NCI-H2081 (cell line): ENCODE measurements around the gene GAMT.
A peak's percentile ranks its signal among the peaks of the same experiment; 100 is the strongest.

Source experiments
- DNase-seq, 2 experiments: peaks; one replicate each; lab custom pipeline; 2025; lab: John Stamatoyannopoulos, UW

The GAMT gene

DNA sequence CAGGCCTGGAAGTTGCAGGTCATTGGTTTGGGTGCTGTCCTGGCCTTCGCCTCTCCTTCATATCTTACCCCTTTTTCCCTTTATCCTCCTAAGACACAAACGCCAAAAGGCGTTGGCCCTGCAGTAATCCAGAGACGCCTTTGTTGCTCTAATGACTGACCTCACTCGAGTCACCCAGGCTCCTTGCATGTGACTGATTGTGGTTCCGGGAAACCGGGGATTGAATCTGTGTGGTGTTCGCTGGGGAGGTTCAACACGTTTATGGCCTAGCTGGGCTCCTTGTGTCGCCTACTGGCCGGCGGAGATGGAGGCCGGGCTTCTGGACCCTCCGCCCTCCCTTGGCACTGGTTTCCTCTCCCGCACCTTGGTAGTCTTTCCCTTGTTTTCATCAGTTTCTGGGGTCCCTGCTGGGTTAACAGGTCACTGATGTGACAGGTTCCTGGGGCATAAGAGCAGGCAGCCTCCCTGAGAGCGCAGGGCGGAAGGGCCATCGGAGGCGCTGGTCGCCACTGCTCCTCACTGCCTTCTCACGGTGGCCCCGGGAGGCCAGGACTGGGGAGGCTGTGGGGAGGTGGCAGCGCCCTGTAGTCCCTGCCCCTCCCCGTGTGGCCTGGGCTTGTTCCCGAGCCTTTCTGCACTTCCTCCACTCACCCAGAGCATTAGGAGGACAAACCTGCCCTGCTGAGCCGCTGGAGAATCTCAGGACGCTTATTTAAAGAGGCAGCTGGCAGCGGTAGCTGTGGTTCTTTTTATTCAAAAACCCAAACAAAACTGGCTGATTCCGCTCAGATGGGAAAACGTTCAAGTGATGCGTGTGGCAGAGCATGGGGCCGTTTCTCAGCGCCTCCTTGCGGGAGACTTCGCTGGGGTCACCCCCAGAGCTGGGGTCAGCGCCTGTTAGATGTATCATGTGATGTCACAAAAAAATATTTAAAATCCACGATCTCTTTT is 35.7 kb downstream of the GAMT start:
- DNase-seq = no peak

DNA sequence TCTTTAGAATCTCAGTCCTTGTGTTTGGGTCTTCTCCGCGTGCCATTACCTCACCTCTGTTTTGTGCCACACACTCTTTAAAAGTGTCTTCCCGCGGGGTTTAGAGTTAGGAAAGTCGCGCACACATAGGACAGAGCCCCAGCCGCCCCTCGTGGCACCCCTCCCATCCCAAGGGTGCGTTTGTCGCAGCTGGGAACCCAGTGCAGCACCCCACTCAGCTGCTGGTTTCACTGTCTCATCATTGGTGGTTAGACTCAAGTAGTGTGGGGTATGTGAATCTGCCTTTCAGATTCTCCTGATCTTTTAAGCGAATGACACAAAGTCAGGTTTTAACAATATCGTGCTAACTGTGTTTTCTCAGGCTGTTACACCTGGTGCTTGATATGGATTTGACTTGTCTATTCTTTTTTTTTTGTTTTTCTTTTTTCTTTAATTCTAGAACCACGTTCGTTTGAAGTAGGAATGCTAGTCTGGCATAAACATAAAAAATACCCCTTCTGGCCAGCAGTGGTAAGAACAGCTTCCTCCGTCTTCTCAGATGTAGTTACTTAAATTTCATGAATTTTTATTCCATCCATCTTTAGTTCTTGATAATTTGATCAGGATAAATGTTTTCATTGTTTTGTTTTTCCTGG is 37.2 kb downstream of the GAMT start:
- no peak for DNase-seq

DNA sequence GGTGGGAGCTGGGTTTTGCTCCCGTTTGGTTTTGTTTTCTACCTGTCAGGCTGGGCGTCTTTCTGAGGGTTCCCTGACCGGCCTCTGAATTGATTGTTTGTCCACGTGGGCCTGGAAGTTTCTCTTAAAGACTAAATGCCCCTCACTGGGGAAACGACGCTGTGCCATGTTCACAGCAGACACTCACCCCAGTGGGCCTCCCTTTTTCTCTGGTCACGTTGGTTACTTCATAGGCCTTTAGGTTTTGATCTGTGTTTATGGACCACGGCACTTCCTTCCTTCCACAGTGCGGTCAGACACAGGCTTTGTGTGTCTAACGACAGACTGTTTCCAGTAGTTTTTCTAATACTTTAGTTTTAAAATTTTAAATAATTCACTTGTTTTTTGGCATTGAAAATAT is 37.7 kb downstream of the GAMT start:
- no peak for DNase-seq

DNA sequence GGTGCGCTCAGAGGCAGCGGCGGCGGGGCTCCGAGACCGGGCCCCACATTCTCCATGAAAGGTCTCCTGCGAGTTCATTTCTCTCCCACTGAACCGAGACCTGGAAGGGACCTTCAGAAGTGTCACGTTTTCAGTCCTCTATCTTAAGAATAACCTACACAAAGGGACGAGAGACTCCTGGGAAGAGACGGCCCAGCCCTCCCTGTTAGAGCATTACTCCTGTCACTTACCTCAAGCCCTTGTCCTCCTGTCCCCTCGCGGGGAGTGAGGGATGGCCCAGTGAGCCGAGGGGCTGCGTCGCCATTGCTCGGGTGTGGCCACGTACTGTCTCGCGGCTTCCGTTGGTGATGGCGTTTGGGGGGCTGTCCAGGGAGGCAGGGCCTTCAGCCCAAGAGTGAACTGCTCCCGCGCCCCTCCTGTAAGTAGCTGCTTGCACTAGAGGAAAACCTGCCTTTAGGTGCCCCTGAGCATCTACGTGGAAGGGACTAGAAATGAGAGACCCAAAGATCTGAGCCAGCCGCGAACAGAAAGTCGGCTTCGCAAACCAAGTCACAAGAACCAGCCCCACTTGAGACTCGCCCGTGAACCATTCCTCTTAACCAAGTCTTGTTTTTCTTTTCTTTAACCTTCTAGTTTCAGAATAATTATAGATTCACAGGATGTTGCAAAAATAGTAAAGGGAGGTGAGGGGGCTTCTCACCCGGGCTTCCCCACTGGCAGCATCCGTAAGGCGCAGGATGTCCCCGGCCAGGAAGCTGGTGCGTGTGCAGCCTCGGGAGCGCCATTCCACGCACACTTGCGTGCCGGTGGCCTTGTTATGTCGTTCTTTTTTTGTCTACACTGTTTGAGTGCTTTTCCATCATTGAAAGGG is 38.7 kb downstream of the GAMT start:
- DNase-seq = no peak

DNA sequence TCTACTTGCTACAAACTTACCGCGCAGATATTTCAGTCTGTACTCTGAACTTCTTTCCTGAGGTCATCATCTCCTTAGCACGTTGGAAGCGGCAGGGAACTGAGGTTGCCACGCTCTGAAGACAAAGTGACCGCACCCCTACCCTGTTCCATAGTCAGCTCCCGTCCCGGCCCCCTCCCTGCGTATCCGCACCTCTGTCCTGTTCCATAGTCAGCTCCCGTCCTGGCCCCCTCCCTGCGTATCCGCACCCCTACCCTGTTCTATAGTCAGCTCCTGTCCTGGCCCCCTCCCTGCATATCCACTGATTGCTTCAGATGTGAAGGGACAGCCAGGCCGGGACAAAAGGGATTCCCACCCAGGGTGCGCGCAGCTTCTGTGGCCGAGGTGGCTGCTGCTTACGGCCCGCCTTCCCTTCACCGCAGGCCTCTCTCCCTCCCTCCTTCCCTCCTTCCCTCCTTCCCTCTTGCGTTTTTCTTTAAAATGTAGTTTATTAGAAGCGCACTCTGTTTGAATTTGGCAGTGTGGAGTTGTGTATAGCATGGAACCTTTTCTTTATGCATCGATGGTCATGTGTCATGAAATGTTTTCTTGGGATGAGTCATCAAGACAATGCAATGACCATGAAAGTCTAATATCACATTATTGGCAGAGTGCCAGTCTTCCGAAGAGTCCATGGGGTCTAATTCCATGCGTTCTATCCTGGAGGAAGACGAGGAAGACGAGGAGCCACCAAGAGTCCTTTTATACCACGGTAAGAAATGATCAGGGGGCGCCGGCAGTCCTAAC is 39.5 kb downstream of the GAMT start:
- no peak for DNase-seq

DNA sequence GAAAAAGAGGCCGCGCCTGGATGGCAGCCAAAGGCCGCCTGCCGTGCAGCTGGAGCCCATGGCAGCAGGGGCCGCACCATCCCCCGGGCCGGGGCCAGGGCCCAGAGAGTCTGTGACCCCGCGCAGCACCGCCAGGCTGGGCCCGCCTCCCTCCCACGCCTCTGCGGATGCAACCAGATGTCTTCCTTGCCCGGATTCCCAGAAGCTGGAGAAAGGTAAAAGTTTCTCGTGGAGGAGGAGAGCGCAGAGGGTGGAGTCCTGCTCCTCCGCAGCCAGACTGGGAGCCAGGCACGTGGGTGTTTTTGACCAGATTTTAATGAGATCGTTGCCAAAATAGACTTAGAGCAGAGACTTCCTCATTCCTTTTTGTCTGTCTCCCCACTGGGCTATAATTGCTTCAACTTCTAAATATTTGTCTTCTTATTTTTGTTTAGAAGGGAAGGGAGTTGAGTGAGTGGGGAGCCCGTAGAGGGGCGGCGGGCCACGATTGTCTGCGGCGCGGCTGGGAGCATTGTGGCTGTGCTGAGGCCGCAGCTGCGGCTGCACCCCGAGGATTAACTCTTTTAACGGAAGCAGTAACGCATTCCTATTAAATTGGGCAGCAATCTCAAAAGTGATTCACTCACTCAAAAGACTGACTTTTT is 40.4 kb downstream of the GAMT start:
- no peak for DNase-seq

DNA sequence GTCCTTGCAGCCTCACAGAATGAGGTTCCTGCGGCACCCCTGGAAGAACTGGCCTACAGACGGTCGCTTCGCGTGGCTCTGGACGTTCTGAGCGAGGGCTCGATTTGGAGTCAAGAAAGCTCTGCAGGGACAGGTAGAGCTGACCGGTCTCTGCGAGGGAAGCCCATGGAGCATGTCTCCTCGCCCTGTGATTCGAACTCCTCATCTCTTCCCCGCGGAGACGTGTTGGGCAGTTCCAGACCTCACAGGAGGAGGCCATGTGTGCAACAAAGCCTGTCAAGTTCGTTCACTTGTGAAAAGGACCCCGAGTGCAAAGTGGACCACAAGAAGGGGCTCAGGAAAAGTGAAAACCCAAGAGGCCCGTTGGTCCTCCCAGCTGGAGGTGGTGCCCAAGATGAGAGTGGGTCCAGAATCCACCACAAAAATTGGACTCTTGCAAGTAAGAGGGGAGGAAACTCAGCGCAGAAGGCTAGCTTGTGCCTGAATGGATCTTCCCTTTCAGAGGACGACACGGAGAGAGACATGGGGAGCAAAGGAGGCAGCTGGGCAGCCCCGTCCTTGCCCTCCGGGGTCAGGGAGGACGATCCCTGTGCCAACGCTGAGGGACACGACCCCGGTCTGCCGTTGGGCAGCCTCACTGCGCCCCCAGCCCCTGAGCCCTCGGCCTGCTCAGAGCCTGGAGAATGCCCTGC is 41.1 kb downstream of the GAMT start:
- no peak for DNase-seq

DNA sequence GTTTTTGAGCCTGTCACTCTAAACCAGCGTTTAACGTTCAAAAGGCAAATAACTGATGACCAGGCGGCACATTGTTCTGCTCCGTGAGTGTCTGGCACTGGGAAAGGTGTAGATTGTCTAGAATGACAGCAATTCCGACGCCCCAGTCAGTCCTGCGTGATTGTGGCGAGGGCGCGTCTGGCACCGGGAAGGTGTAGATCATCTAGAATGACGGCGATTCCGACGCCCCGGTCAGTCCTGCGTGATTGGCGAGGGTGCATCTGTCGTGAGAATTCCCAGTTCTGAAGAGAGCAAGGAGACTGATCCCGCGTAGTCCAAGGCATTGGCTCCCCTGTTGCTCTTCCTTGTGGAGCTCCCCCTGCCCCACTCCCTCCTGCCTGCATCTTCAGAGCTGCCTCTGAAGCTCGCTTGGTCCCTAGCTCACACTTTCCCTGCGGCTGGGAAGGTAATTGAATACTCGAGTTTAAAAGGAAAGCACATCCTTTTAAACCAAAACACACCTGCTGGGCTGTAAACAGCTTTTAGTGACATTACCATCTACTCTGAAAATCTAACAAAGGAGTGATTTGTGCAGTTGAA is 43.7 kb downstream of the GAMT start:
- DNase-seq = peak; percentile 66 to 77

DNA sequence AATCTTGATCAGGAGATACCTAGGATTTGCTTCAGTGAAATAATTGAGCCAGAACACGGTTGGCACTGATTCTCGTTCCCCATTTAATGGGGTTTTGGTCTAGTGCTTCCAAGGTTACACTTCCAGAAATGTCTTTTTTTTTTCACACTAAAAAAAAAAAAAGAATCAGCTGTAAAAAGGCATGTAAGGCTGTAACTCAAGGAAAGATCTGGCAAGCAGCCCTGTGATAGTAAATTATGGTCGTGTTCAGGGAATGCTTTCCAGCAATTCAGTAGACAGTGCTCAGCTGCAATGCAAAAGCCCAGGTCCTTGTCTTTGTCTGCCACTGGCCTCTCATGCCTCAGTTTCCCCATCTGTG is 44.9 kb downstream of the GAMT start:
- no peak for DNase-seq

DNA sequence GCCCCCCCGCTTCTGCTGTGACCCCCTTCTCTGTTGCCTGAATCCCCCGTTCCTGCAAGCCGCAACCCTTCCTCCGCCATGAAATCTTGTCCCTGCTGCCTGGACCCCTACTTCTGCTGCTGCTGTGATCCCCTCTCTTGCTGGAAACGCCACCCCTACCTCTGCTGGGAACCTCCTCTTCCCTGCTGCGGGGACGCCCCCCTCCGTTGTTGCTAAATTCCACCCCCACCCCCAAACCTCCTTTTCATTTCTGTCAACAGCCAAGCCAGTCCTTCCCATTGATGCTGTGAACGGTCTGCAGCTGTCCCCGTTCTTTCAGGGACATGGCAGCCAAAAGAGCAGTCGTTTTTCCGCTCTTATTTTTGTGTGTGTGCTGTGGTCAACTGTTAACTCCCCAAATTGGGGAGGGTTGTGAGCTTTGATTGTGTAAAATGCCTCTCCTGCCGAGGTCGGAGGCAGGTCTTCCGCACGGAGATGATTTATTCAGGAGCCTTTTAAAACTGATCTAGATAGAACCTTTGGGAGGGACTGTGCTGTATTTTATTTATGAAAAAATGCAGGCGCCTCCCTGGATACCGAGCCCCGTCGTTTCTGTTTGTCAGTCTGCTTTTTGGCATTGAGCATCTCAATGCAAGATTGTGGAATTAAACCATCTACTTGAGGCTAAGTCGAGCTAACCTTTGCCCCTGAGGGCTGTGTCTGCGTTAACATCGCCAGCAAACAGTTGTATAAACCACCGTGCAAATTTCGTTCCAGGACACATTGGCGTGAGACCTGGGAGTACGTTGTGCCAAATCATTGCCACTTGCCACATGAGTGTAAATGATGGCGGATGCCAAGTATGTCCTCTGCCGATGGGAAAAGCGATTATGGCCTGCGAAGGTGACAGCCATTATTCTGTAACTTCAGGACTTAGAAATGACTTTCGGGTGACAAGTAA is 45.5 kb downstream of the GAMT start:
- peak in 1 of 2 experiments; percentile 39 for DNase-seq

DNA sequence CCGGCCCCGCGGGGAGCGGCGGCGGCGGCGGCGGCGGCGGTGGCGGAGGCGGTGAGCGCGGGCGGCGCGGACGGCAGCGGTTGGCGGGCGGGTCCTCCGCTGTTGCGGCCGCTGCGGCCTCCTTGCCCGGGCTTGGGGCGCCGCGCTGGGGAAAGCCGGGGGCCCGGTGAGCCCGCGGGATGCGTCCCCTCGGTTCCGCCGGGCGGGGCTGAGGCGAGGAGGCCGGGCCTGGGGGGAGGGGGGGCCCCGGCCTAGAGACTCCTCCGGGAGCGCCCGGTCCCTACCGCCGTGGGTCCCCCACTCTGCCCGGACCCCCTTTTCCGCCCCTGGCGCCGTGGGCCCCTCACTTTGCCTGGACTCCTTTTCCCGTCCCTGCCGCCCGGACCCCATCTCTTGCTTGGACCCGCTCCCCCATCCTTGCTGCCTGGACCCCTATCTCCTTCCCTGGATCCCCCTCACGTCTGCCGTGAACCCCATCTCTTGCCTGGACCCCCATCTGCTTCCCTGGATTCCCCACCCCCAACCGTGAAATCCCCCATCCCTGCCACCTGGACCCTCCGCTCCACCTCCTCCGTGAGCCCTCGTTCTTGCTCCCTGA is 46.3 kb downstream of the GAMT start:
- no peak for DNase-seq

DNA sequence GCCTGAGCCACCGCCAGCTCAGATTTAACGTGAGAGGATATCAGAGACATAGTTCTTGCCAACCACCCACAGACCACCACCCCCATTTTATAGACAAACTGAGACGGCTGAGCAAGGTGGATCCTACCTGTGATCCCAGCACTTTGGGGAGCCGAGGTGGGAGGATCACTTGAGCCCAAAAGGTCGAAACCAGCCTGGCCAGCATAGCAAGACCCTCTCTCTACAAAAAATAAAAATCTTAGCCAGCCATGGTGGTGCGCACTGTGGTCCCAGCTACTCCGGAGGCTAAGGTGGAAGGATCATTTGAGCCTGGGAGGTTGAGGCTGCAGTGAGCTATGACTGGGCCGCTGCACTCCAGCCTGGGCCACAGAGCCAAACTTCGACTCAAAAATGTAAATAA is 48.2 kb downstream of the GAMT start:
- DNase-seq = no peak

DNA sequence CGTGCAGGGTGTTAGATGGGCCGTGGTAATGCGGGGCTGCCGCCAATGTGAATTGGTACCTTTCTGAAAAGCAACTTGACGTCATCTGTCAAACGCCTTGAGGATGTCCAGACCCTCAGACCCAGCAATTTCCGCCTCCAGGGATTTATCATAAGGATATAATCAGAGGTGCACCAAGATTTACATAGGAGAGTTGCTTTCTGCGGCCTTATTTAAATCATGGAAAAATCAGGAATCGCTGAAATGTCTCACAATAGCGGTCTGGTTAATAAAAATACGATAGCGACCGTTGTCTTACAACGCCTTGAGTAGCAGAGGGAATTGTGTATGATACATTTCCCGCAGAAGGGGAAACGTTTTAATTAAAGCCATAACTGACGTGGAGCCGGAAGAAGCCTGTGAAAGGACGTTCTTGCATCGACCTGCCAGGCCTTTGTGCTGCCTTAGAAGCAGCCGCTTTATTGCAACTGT is 49.9 kb downstream of the GAMT start:
- DNase-seq = no peak

DNA sequence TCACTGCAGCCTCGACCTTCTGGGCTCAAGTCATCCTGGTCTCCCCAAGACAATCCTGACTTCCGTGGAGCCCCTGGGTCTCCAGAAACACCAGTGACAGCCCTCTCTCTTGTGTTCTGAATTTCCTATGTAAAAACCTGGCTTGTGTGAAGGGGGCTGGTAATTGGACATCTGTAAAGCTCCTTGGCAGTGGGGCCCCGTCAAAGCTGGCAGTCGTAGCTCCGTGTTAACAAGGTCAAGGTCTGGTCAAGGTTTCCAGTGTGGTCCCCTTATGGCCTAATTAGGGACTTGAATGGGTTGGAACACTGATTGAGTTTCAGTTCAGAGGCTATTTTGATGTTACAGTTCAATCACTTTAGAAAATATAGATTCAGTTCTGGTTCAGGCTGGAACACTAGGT is 50.5 kb downstream of the GAMT start:
- DNase-seq = no peak

DNA sequence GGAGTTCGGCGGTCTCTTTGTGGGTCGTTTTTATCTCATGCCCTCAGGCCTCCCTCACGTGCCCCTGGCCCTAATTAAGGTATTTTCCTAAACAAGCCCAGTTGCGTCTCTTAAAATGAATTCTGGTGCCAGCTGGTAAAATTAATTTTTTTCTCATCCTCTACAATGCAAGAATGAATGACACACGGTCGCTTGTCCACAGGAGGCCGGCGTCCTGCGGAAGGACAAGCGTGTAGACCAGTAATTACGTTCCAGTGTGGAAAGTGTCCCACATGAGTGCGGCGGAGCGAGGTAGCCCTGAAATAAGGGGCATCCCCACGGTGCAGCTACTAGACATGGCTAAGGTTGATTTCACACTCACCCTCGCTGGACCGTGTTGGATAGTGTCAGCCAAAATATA is 52.1 kb downstream of the GAMT start:
- no peak for DNase-seq
